Spinal cord (tissue), 4 donors: Measurements from ENCODE around the gene ZNF655. TPM values are rescaled to one million over a fixed set of nuclear protein-coding genes. Genes with fewer than 3 reads are reported as not detected.

ENCODE experiments used
- polyA plus RNA-seq, 2 donors: library from polyadenylated mRNA; unstranded; fragments of 120-200 nt; gene quantifications; one replicate each; pipeline ENCODE4 v1.2.1, GENCODE V29; 2013; ENCODE audit not compliant: insufficient read length in 2 of 2
- total RNA-seq, 2 donors: library from RNA; depleted of rRNA in 1 of 2; stranded (reverse); fragments of 120-200 nt in 1 of 2; fragments of >200 nt in 1 of 2; gene quantifications; one replicate each; pipeline versions ENCODE4 v1.2.3 to v1.2.4, GENCODE V29; 2013 to 2014

Gene ZNF655
- total and polyA plus RNA-seq, 4 donors: 50.0 to 93.3 (median 71.7) TPM

Other genes starting within 250 kb of the ZNF655 start
- 10 to 100 TPM; 82.4 to 99.9 TPM for gene ARPC1A, start 232.7 kb upstream of the ZNF655 start, total RNA-seq
- gene ARPC1A, start 232.7 kb upstream of the ZNF655 start, polyA plus RNA-seq: 100 to 1,000 TPM; 141 to 147 TPM
- 100 to 1,000 TPM in 1 of 2 donors, 10 to 100 TPM in 1; 63.3 to 110 TPM for gene ARPC1B, start 183.9 kb upstream of the ZNF655 start, total RNA-seq
- gene ARPC1B, start 183.9 kb upstream of the ZNF655 start, polyA plus RNA-seq: 10 to 100 TPM; 34.0 to 45.4 TPM
- 10 to 100 TPM; 19.3 to 80.8 TPM for gene PDAP1, start 150.0 kb upstream of the ZNF655 start, total RNA-seq
- gene PDAP1, start 150.0 kb upstream of the ZNF655 start, polyA plus RNA-seq: 100 to 1,000 TPM; 195 to 213 TPM
- gene BUD31, start 149.7 kb upstream of the ZNF655 start, total RNA-seq: 100 to 1,000 TPM in 1 of 2 donors, 10 to 100 TPM in 1; 64.9 to 108 TPM
- 100 to 1,000 TPM; 115 to 125 TPM for gene BUD31, start 149.7 kb upstream of the ZNF655 start, polyA plus RNA-seq
- gene PTCD1, start 119.8 kb upstream of the ZNF655 start, total RNA-seq: 1 to 10 TPM; 5.3 to 6.8 TPM
- gene PTCD1, start 119.8 kb upstream of the ZNF655 start, polyA plus RNA-seq: 1 to 10 TPM; 5.3 to 6.9 TPM
- 10 to 100 TPM; 19.6 to 38.0 TPM for gene CPSF4, start 119.7 kb upstream of the ZNF655 start, total RNA-seq
- gene CPSF4, start 119.7 kb upstream of the ZNF655 start, polyA plus RNA-seq: 10 to 100 TPM; 51.6 to 60.9 TPM
- 100 to 1,000 TPM; 283 to 529 TPM for gene ATP5MF, start 92.5 kb upstream of the ZNF655 start, total RNA-seq
- 100 to 1,000 TPM; 546 to 573 TPM for gene ATP5MF, start 92.5 kb upstream of the ZNF655 start, polyA plus RNA-seq
- 10 to 100 TPM; 16.5 to 20.8 TPM for gene ZNF789, start 85.8 kb upstream of the ZNF655 start, total RNA-seq
- 10 to 100 TPM; 26.8 to 53.8 TPM for gene ZNF789, start 85.8 kb upstream of the ZNF655 start, polyA plus RNA-seq
- gene ZNF394, start 58.4 kb upstream of the ZNF655 start, total RNA-seq: 10 to 100 TPM; 25.3 to 30.7 TPM
- gene ZNF394, start 58.4 kb upstream of the ZNF655 start, polyA plus RNA-seq: 10 to 100 TPM; 10.6 to 15.0 TPM
- gene ZKSCAN5, start 54.0 kb upstream of the ZNF655 start, total RNA-seq: 10 to 100 TPM; 14.6 to 17.3 TPM
- 10 to 100 TPM; 14.9 TPM for gene ZKSCAN5, start 54.0 kb upstream of the ZNF655 start, polyA plus RNA-seq
- 10 to 100 TPM; 11.6 to 12.4 TPM for gene FAM200A, start 6.5 kb upstream of the ZNF655 start, total RNA-seq
- gene FAM200A, start 6.5 kb upstream of the ZNF655 start, polyA plus RNA-seq: 10 to 100 TPM; 12.6 to 13.0 TPM
- 1 to 10 TPM in 1 of 2 donors, under 1 TPM in 1; 0.20 to 1.4 TPM for gene TMEM225B, start 39.6 kb downstream of the ZNF655 start, total RNA-seq
- 1 to 10 TPM in 1 of 2 donors, under 1 TPM in 1; 0.59 to 1.4 TPM for gene TMEM225B, start 39.6 kb downstream of the ZNF655 start, polyA plus RNA-seq
- gene ZSCAN25, start 58.3 kb downstream of the ZNF655 start, total RNA-seq: 10 to 100 TPM; 11.7 to 16.3 TPM
- gene ZSCAN25, start 58.3 kb downstream of the ZNF655 start, polyA plus RNA-seq: 10 to 100 TPM; 12.9 to 13.1 TPM
- gene CYP3A5, start 121.4 kb downstream of the ZNF655 start, total RNA-seq: 1 to 10 TPM; 7.2 to 8.4 TPM
- gene CYP3A5, start 121.4 kb downstream of the ZNF655 start, polyA plus RNA-seq: 1 to 10 TPM; 2.6 TPM
- 1 to 10 TPM in 1 of 2 donors, not detected in 1; 1.3 TPM for gene CYP3A7, start 176.6 kb downstream of the ZNF655 start, total RNA-seq
- gene CYP3A7, start 176.6 kb downstream of the ZNF655 start, polyA plus RNA-seq: under 1 TPM in 1 of 2 donors, not detected in 1; 0.66 TPM
- under 1 TPM in 1 of 2 donors, not detected in 1; 0.11 TPM for gene CYP3A4, start 225.5 kb downstream of the ZNF655 start, total RNA-seq
- under 1 TPM; 0.27 to 0.40 TPM for gene CYP3A4, start 225.5 kb downstream of the ZNF655 start, polyA plus RNA-seq